ENCODE data around the gene NOXRED1. TPM values are rescaled to one million over a fixed set of nuclear protein-coding genes. Genes with fewer than 3 reads are reported as not detected.

The NOXRED1 gene
- total and polyA plus RNA-seq, 12 donors, result 0.22 to 0.72 (median 0.55) TPM; not detected in 3

GRCh38 chr14:77439861-77440260, 16.5 kb upstream of the NOXRED1 start:
- Histone ChIP-seq H3K9me3 (replicated peaks in 1 of 3) (no peaks in the 10 kb centered on the region), H3K36me3 (replicated peaks in 1 of 2) (peaks cover 0 to 68% of the 10 kb centered on the region in 2 donors), H3K4me1 (replicated peaks in 1 of 2) (no peaks in the 10 kb centered on the region), H3K4me3 (no peak overlapping the region), H3K27me3 (no peaks in the 10 kb centered on the region), H3K27ac (no peak overlapping the region)
- 91 to 98% (median 94%) methylated on average over 4 of the region's 4 CpGs for WGBS, 4 donors
- intact Hi-C loops (cut with DNase I), result no loop called here
- no peak for DNase-seq
- TF ChIP-seq CTCF (IDR thresholded peaks at IDR 0.05), result no peak
- no peak for TF ChIP-seq POLR2A (IDR thresholded peaks at IDR 0.05)

DNA sequence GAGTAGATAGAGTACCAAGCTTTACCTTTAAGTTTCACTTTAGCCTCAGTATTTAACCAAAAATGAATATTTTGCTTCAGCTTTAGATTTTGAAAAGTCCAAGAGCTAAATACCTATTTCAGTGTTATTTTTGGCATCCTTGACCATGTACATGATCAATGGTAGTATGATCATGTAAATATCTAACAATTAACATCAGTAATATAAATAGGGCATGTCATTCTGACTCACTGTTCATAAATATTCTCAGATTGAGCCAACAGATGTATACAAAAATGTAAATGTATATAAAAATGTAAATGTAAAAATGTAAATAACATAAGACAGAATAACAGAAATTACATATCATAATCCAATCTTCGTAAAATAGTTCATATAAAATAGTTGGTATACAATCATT, 15.3 kb upstream of the NOXRED1 start:
- intact Hi-C loops (cut with DNase I), result no loop called here
- no peaks in the 10 kb centered on the region for H3K27me3 ChIP-seq
- WGBS, 4 donors, result 97 to 99% (median 98%) methylated on average over 1 of the region's 1 CpG
- no peak overlapping the region for H3K27ac ChIP-seq
- no peaks in the 10 kb centered on the region for H3K4me1 ChIP-seq (replicated peaks in 1 of 2)
- H3K36me3 ChIP-seq (replicated peaks in 1 of 2), result peaks cover 0 to 70% of the 10 kb centered on the region in 2 donors
- DNase-seq, result no peak
- no peak overlapping the region for H3K4me3 ChIP-seq
- no peaks in the 10 kb centered on the region for H3K9me3 ChIP-seq (replicated peaks in 1 of 3)
- TF ChIP-seq CTCF (IDR thresholded peaks at IDR 0.05), result no peak
- no peak for TF ChIP-seq POLR2A (IDR thresholded peaks at IDR 0.05)

- Histone ChIP-seq H3K4me1 (replicated peaks in 1 of 2) (no peaks in the 10 kb centered on the region), H3K36me3 (replicated peaks in 1 of 2) (peaks cover 0 to 67% of the 10 kb centered on the region in 2 donors), H3K27ac (no peak overlapping the region), H3K4me3 (no peak overlapping the region), H3K27me3 (no peaks in the 10 kb centered on the region), H3K9me3 (replicated peaks in 1 of 3) (no peaks in the 10 kb centered on the region)
- intact Hi-C loops (cut with DNase I), result no loop called here
- 92 to 98% (median 95%) methylated on average over 3 of the region's 3 CpGs for WGBS, 4 donors
- DNase-seq, result no peak
- TF ChIP-seq POLR2A (IDR thresholded peaks at IDR 0.05) (no peak), CTCF (IDR thresholded peaks at IDR 0.05) (no peak)
Observed at GRCh38 chr14:77436042-77436441, 12.7 kb upstream of the NOXRED1 start.

GRCh38 chr14:77426396-77426795, 3.1 kb upstream of the NOXRED1 start:
- Histone ChIP-seq H3K36me3 (replicated peaks in 1 of 2) (peaks cover 0 to 74% of the 10 kb centered on the region in 2 donors), H3K27ac (no peak overlapping the region), H3K9me3 (replicated peaks in 1 of 3) (no peaks in the 10 kb centered on the region), H3K4me1 (replicated peaks in 1 of 2) (no peaks in the 10 kb centered on the region), H3K27me3 (no peaks in the 10 kb centered on the region), H3K4me3 (no peak overlapping the region)
- DNase-seq, result no peak
- 91 to 98% (median 93%) methylated on average over 3 of the region's 3 CpGs for WGBS, 4 donors
- intact Hi-C loops (cut with DNase I), result no loop called here
- TF ChIP-seq CTCF (IDR thresholded peaks at IDR 0.05) (no peak), POLR2A (IDR thresholded peaks at IDR 0.05) (no peak)

Measured in adrenal gland (tissue), 12 donors.